Mesenchymal stem cell (in vitro differentiated cells and primary cell): Measurements from ENCODE around the gene MTHFD2L.
"Not testable (repeated sequence)": the region's sequence is repeated elsewhere in the genome, so short reads cannot be mapped to it uniquely, and the experiment has no call there.

Experiments
- DNase-seq: peaks from one replicate; pipeline ENCODE4 v3.0.0-alpha.2; 2013
- H2AFZ ChIP-seq: one replicate; pipeline ENCODE4 v1.6.1; 2013; ENCODE audit warnings: low read depth, mild to moderate bottlenecking, control low read depth, inconsistent platforms, low read length, moderate library complexity
- H2AK5ac ChIP-seq: 2 replicates; pipeline ENCODE4 v1.6.1; 2013; ENCODE audit warnings: low read length, moderate library complexity, mild to moderate bottlenecking, inconsistent platforms; ENCODE audit not compliant: severe bottlenecking
- H2BK120ac ChIP-seq: one replicate; pipeline ENCODE4 v1.6.1; 2013; ENCODE audit warnings: low read depth, mild to moderate bottlenecking, inconsistent platforms, low read length, moderate library complexity
- H2BK12ac ChIP-seq, 2 experiments: one replicate each; pipeline ENCODE4 v1.6.1; 2013; ENCODE audit warnings: inconsistent platforms in 2 of 2, low read length in 2 of 2, mild to moderate bottlenecking in 2 of 2, moderate library complexity in 2 of 2, control low read depth in 1 of 2
- H2BK15ac ChIP-seq: one replicate; pipeline ENCODE4 v1.6.1; 2013; ENCODE audit warnings: mild to moderate bottlenecking, low read depth, inconsistent platforms; ENCODE audit not compliant: poor library complexity, severe bottlenecking
- H2BK5ac ChIP-seq: 2 replicates; pipeline ENCODE4 v1.6.1; 2013; ENCODE audit warnings: low read depth, mild to moderate bottlenecking, low read length, control low read depth, inconsistent platforms; ENCODE audit not compliant: poor library complexity, severe bottlenecking
- H3K14ac ChIP-seq, 2 experiments: one replicate each; pipeline ENCODE4 v1.6.1; 2013; ENCODE audit warnings: inconsistent platforms in 2 of 2, low read length in 2 of 2, control low read depth in 1 of 2, mild to moderate bottlenecking in 1 of 2, moderate library complexity in 1 of 2
- H3K18ac ChIP-seq, 2 experiments: one replicate each; pipeline ENCODE4 v1.6.1; 2013; ENCODE audit warnings: inconsistent platforms in 2 of 2, low read length in 2 of 2, control low read depth in 1 of 2, low read depth in 1 of 2, mild to moderate bottlenecking in 1 of 2
- H3K23ac ChIP-seq, 2 experiments: one replicate each; pipeline ENCODE4 v1.6.1; 2013; ENCODE audit warnings: inconsistent platforms in 2 of 2, low read length in 2 of 2, mild to moderate bottlenecking in 2 of 2, moderate library complexity in 2 of 2, control low read depth in 1 of 2
- H3K27ac ChIP-seq: 2 replicates; pipeline ENCODE4 v1.5.1; 2013; ENCODE audit warnings: mild to moderate bottlenecking, moderate library complexity, low read length, control low read depth, inconsistent platforms; ENCODE audit not compliant: poor library complexity, severe bottlenecking
- H3K27me3 ChIP-seq, 2 experiments: 2 replicates each; pipeline versions ENCODE4 v1.6.1 to v1.7.0; 2013; ENCODE audit warnings: low read length in 2 of 2, mild to moderate bottlenecking in 2 of 2, moderate library complexity in 2 of 2, control low read depth in 1 of 2, inconsistent platforms in 1 of 2; ENCODE audit not compliant: control insufficient read depth in 1 of 2, insufficient read depth in 1 of 2
- H3K36me3 ChIP-seq, 2 experiments: 2 replicates each; pipeline versions ENCODE4 v1.6.1 to v1.7.0; 2013; ENCODE audit warnings: low read length in 2 of 2, control low read depth in 1 of 2, inconsistent platforms in 1 of 2, low read depth in 1 of 2, mild to moderate bottlenecking in 1 of 2; ENCODE audit not compliant: insufficient read depth in 2 of 2, control insufficient read depth in 1 of 2
- H3K4ac ChIP-seq, 2 experiments: one replicate each; pipeline ENCODE4 v1.6.1; 2013; ENCODE audit warnings: inconsistent platforms in 2 of 2, low read length in 2 of 2, mild to moderate bottlenecking in 2 of 2, moderate library complexity in 2 of 2, control low read depth in 1 of 2, low read depth in 1 of 2
- H3K4me1 ChIP-seq: 2 replicates; pipeline ENCODE4 v1.6.1; 2013; ENCODE audit warnings: low read depth, low read length, control low read depth; ENCODE audit not compliant: control insufficient read depth, insufficient read depth
- H3K4me2 ChIP-seq: 2 replicates; pipeline ENCODE4 v1.6.1; 2013; ENCODE audit warnings: low read length, mild to moderate bottlenecking, inconsistent platforms; ENCODE audit not compliant: poor library complexity, severe bottlenecking
- H3K4me3 ChIP-seq, 2 experiments: 2 replicates each; pipeline versions ENCODE4 v1.5.1 to v1.7.0; 2013; ENCODE audit warnings: low read length in 2 of 2, mild to moderate bottlenecking in 2 of 2, control low read depth in 1 of 2, low read depth in 1 of 2; ENCODE audit not compliant: insufficient read depth in 1 of 2
- H3K79me1 ChIP-seq: replicated peaks from 2 replicates; pipeline ENCODE4 v1.6.1; 2013; ENCODE audit warnings: mild to moderate bottlenecking, control low read depth, low read length, inconsistent platforms; ENCODE audit not compliant: poor library complexity, severe bottlenecking
- H3K9ac ChIP-seq: 2 replicates; pipeline ENCODE4 v1.7.0; 2013; ENCODE audit warnings: mild to moderate bottlenecking, low read length, moderate library complexity
- H3K9me3 ChIP-seq: 2 replicates; pipeline ENCODE4 v1.7.0; 2013; ENCODE audit warnings: mild to moderate bottlenecking, low read length; ENCODE audit not compliant: control insufficient read depth
- H4K8ac ChIP-seq: one replicate; pipeline ENCODE4 v1.6.1; 2013; ENCODE audit warnings: inconsistent platforms, mild to moderate bottlenecking, low read length, moderate library complexity
- H4K91ac ChIP-seq: one replicate; pipeline ENCODE4 v1.6.1; 2013; ENCODE audit warnings: mild to moderate bottlenecking, low read length, inconsistent platforms
- WGBS: methylation state at CpG from one replicate; pipeline ENCODE4 v1.1.7; 2013; ENCODE audit warnings: mixed read lengths; 5-methylcytosine and 5-hydroxymethylcytosine counted together

MTHFD2L gene

GRCh38 chr4:74205559-74205958, 47.6 kb downstream of the MTHFD2L start:
- Histone ChIP-seq H4K91ac (no peak overlapping the region), H3K27me3 (no peaks in the 10 kb centered on the region), H4K8ac (no peak overlapping the region)

GRCh38 chr4:74206088-74206825, 48.3 kb downstream of the MTHFD2L start:
- Histone ChIP-seq H3K4ac (no peak overlapping the region), H3K79me1 (no peaks in the 10 kb centered on the region), H2BK12ac (no peak overlapping the region), H2BK15ac (no peak overlapping the region), H2AK5ac (no peak overlapping the region), H3K4me2 (no peak overlapping the region), H3K18ac (no peak overlapping the region), H2AFZ (no peak overlapping the region), H4K91ac (no peak overlapping the region), H3K9ac (peak overlapping the region; percentile 80), H3K27ac (peak overlapping the region; percentile 41), H3K9me3 (no peaks in the 10 kb centered on the region), H3K36me3 (no peaks in the 10 kb centered on the region), H2BK120ac (no peak overlapping the region), H3K23ac (no peak overlapping the region), H4K8ac (no peak overlapping the region), H3K27me3 (no peaks in the 10 kb centered on the region), H3K14ac (no peak overlapping the region), H3K4me3 (peak overlapping the region in 1 of 2 experiments; percentile 49), H3K4me1 (peaks cover 4% of the 10 kb centered on the region), H2BK5ac (no peak overlapping the region)
- 26% methylated on average over 3 of the region's 3 CpGs for WGBS
- DNase-seq, result peak; percentile 63

More at GRCh38 chr4:74205559-74205958, 47.6 kb downstream of the MTHFD2L start:
- no peak overlapping the region for H3K18ac ChIP-seq
- H3K14ac ChIP-seq, result no peak overlapping the region
- H2BK12ac ChIP-seq, result no peak overlapping the region
- H3K4me1 ChIP-seq, result peaks cover 4% of the 10 kb centered on the region
- no peak overlapping the region for H2AFZ ChIP-seq
- H2BK120ac ChIP-seq, result no peak overlapping the region
- H3K4ac ChIP-seq, result no peak overlapping the region
- H3K9me3 ChIP-seq, result no peaks in the 10 kb centered on the region
- peak overlapping the region; percentile 80 for H3K9ac ChIP-seq
- H3K27ac ChIP-seq, result no peak overlapping the region
- H2BK15ac ChIP-seq, result no peak overlapping the region
- DNase-seq, result no peak
- no peak overlapping the region for H2BK5ac ChIP-seq
- no peak overlapping the region for H3K4me2 ChIP-seq
- H2AK5ac ChIP-seq, result no peak overlapping the region
- H3K36me3 ChIP-seq, result no peaks in the 10 kb centered on the region
- H3K4me3 ChIP-seq, result no peak overlapping the region
- no peak overlapping the region for H3K23ac ChIP-seq
- H3K79me1 ChIP-seq, result no peaks in the 10 kb centered on the region

DNA sequence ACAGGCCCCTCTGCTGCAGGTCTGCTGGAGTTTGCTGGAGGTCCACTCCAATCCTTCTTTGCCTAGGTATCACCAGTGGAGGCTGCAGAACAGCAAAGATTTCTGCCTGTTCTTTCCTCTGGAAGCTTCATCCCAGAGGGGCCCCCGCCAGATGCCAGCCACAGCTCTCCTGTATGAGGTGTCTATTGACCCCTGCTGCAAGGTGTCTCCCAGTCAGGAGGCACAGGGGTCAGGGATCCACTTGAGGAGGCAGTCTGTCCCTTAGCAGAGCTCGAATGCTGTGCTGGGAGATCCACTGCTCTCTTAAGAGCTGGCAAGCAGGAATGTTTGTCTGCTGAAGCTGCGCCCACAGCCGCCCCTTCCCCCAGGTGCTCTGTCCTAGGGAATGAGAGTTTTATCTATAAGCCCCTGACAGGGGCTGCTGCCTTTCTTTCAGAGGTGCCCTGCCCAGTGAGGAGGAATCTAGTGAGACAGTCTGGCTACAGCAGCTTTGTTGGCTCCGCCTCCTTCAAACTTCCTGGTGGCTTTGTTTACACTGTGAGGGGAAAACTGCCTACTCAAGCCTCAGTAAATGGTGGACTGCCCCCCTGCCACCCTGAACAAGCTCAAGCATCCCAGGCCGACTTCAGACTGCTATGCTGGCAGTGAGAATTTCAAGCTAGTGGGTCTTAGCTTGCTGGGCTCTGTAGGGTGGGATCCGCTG, 56.7 kb downstream of the MTHFD2L start:
- not testable (repeated sequence) for H2BK120ac ChIP-seq
- WGBS, result 73% methylated on average over 7 of the region's 7 CpGs

DNA sequence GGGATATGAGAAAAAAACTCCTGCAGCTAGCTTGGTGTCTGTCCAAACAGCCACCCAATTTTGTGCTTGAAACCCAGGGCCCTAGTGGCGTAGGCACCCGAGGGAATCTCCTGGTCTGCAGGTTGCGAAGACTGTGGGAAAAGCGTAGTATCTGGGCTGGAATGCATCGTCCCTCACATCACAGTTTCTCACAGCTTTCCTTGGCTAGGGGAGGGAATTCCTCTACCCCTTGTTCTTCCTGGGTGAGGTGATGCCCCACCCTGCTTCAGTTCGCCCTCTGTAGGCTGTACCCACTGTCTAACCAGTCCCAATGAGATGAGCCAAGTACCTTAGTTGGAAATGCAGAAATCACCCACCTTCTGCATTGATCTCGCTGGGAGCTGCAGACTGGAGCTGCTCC, 57.3 kb downstream of the MTHFD2L start:
- H4K91ac ChIP-seq, H3K4me2 ChIP-seq, H2BK12ac ChIP-seq, H3K23ac ChIP-seq, H3K27ac ChIP-seq, H4K8ac ChIP-seq, H2BK15ac ChIP-seq, H2AK5ac ChIP-seq, H3K79me1 ChIP-seq, H2AFZ ChIP-seq, H3K36me3 ChIP-seq, H3K9me3 ChIP-seq, H3K4me1 ChIP-seq, H3K14ac ChIP-seq, H2BK5ac ChIP-seq, H3K9ac ChIP-seq, DNase-seq, H2BK120ac ChIP-seq, H3K4me3 ChIP-seq, H3K27me3 ChIP-seq: not testable (repeated sequence)
- H3K4ac ChIP-seq, result peak overlapping the region in 1 of 2 experiments; percentile 26
- peak overlapping the region; percentile 45 to 61 for H3K18ac ChIP-seq
- WGBS, result 91% methylated on average over 7 of the region's 7 CpGs

More for the DNA sequence above, 56.7 kb downstream of the MTHFD2L start:
- H2BK5ac ChIP-seq, result peak overlapping the region; percentile 36
- not testable (repeated sequence) for H3K4me2 ChIP-seq, DNase-seq, H2BK12ac ChIP-seq, H3K4me1 ChIP-seq, H3K36me3 ChIP-seq, H2AFZ ChIP-seq, H3K9me3 ChIP-seq, H3K4me3 ChIP-seq, H2AK5ac ChIP-seq, H3K27ac ChIP-seq, H3K27me3 ChIP-seq, H3K79me1 ChIP-seq, H3K9ac ChIP-seq, H2BK15ac ChIP-seq, H3K23ac ChIP-seq, H4K91ac ChIP-seq
- peak overlapping the region; percentile 77 for H4K8ac ChIP-seq
- H3K18ac ChIP-seq, result peak overlapping the region; percentile 45 to 61
- H3K14ac ChIP-seq, result peak overlapping the region in 1 of 2 experiments; percentile 22
- H3K4ac ChIP-seq, result peak overlapping the region in 1 of 2 experiments; percentile 26
